Forelimb muscle (tissue), 1 donor: ENCODE data around the gene LRP1. TPM values are rescaled to one million over a fixed set of nuclear protein-coding genes. Genes with fewer than 3 reads are reported as not detected.

Experiments used
- DNase-seq: peaks from one replicate; pipeline ENCODE4 v3.0.0-alpha.2; 2013; ENCODE audit warnings: low read depth
- polyA plus RNA-seq: library from polyadenylated mRNA; unstranded; fragments of 120-200 nt; gene quantifications from one replicate; pipeline ENCODE4 v1.2.1, GENCODE V29; 2013; ENCODE audit not compliant: insufficient read length

LRP1 gene
- polyA plus RNA-seq, 1 donor = 95.2 TPM

- DNase-seq = no peak
Observed at GRCh38 chr12:57210926-57211692, 82.8 kb downstream of the LRP1 start.

GRCh38 chr12:57211791-57212700, 83.8 kb downstream of the LRP1 start:
- no peak for DNase-seq

- no peak for DNase-seq
Observed at GRCh38 chr12:57212701-57213057, 84.4 kb downstream of the LRP1 start.

- no peak for DNase-seq
Observed at GRCh38 chr12:57213058-57213715, 84.9 kb downstream of the LRP1 start.

- DNase-seq = no peak
Observed at GRCh38 chr12:57213763-57214397, 85.6 kb downstream of the LRP1 start.

- DNase-seq = no peak
Observed at GRCh38 chr12:57214398-57214781, 86.1 kb downstream of the LRP1 start.

GRCh38 chr12:57215065-57215464, 86.8 kb downstream of the LRP1 start:
- DNase-seq = no peak

- no peak for DNase-seq
Observed at GRCh38 chr12:57215668-57216013, 87.4 kb downstream of the LRP1 start.

GRCh38 chr12:57216014-57216911, 88.0 kb downstream of the LRP1 start, which contains the start of gene NXPH4:
Gene NXPH4, plus strand, starts transcription at chr12:57216794. Its CDS starts 176 bp downstream, at chr12:57216970.
- no peak for DNase-seq

- no peak for DNase-seq
Observed at GRCh38 chr12:57216921-57217879, 88.9 kb downstream of the LRP1 start.

- DNase-seq = no peak
Observed at GRCh38 chr12:57218030-57218853, 90.0 kb downstream of the LRP1 start.

- no peak for DNase-seq
Observed at GRCh38 chr12:57219205-57219992, 91.1 kb downstream of the LRP1 start.

- no peak for DNase-seq
Observed at GRCh38 chr12:57219993-57220754, 91.9 kb downstream of the LRP1 start.

- no peak for DNase-seq
Observed at GRCh38 chr12:57220770-57221168, 92.5 kb downstream of the LRP1 start.

- no peak for DNase-seq
Observed at GRCh38 chr12:57221169-57221917, 93.1 kb downstream of the LRP1 start.
